GM19035 (cell line): ENCODE results near the gene PLXNA2.

Source experiments
- ATAC-seq: cut with Tn5 transposase; IDR thresholded peaks from one replicate; pipeline ENCODE4 v1.9.1; 2021; ENCODE audit not compliant: unreplicated experiment

PLXNA2 gene

DNA sequence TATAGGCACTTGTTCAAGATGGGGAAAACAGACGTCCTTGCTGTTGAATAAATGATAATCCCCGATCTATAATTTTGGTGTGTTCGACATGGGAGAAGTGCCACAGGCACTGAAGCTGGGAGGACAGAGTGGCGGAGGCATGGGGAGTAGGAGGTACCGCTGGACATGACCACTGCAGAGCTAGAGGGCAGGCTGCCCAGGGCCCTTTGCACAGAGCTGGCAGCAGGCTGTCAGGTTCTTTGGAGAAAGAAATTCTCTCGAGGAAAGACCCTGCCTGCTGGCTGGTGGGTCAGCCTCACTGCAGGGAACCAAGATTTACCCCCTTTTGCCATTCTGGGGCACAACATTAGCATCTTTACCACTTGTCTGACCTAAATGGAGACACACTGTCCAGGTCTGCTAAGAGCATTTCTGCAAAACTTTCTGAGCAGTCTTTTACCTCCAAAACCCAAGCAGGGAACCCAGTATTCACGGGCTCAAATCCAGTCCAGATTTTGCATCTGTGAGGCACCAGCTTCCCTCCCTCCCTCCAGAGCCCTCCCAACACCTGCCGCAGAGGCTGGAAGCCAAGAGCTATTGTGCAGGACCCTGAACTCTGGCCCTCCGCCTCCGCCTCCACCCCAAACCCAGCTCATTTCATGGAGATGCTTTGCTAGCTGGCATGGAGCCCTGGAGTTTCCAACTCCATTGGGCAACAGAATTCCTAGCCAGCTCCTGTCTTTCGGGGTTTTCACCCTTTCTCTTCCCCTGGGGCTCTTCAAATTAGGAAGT is 142.3 kb downstream of the PLXNA2 start:
- no peak for ATAC-seq

GRCh38 chr1:208100906-208101305 is 143.3 kb downstream of the PLXNA2 start:
- no peak for ATAC-seq

DNA sequence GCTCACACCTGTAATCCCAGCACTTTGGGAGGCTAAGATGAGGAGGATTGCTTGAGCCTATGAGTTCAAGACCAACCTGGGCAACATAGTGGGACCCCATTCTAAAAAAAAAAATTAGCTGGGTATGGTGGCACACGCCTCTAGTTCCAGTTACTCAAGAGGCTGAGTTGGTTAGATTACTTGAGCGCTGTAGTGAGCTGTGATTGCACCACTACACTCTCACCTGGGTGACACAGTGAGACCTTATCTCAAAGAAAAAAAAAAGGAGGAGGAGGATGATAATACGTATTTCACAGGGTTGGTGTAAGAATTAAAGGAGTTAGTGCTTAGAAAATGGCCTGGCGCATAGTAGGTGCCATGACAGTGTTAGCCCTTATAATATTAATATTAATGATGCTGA is 144.1 kb downstream of the PLXNA2 start:
- ATAC-seq = no peak

GRCh38 chr1:208098773-208099172 is 145.4 kb downstream of the PLXNA2 start:
- no peak for ATAC-seq

DNA sequence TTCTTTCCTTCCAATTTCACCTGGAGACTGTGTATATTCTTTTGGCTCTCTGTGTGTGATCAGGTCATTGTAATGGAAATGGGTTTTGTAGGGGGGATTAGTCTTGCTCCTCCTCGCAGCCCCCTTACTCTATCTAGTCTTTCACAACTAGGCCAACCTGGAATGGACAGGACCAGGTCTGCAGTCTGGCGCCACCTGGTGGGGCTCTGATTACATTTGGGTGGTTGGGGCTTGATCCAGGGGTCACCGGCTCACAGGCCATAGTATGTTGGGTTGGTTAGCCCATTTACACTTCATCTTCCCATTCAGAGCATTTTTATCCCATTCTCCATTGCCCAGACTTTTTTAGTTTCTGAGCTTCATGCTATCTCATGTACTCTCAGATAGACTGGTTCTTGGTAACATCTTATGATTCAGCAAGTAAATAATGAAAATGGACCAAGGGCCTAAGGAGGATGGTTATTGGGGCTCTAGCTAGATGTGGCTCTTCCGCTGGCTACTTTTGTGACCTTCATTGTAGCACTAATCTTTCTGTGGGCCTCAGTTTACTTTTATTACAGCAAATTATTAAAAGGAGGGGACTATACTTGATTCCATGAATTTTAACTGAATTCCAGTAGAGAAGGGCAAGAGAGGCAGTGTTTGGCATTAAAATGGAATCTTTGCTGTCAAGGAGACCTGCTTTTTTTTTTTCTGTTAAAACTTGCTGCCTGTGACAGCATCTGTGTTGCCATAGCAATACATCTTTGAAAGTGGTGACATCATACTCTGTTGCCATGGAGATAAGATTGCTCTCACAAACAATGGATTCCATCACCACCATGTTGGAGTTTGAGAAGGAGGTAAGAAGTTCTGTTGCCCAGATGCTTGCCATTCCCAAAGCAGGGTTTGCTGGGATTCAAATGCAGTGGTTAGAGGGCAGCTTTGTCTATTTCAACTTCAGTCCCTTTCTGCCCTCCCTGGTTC is 150.1 kb downstream of the PLXNA2 start:
- peak; percentile 60 for ATAC-seq

DNA sequence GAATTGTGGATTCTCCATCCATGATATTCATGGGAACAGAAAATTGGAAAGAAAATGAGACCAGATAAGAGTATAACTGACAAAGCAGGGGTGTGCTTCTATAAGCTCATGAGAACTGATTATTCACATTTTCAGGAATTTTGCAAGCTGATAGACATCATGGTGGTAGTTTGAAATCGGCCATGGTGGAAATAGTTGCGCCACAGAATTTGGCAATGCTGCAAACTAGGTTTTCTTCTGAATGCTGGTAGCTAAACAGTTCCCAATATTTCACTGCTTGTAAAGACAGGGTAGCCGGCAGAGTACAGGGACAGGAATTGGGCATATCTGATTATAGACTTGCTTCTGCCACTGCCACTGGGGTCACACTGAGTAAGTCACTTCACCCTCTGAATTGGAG is 151.1 kb downstream of the PLXNA2 start:
- no peak for ATAC-seq

DNA sequence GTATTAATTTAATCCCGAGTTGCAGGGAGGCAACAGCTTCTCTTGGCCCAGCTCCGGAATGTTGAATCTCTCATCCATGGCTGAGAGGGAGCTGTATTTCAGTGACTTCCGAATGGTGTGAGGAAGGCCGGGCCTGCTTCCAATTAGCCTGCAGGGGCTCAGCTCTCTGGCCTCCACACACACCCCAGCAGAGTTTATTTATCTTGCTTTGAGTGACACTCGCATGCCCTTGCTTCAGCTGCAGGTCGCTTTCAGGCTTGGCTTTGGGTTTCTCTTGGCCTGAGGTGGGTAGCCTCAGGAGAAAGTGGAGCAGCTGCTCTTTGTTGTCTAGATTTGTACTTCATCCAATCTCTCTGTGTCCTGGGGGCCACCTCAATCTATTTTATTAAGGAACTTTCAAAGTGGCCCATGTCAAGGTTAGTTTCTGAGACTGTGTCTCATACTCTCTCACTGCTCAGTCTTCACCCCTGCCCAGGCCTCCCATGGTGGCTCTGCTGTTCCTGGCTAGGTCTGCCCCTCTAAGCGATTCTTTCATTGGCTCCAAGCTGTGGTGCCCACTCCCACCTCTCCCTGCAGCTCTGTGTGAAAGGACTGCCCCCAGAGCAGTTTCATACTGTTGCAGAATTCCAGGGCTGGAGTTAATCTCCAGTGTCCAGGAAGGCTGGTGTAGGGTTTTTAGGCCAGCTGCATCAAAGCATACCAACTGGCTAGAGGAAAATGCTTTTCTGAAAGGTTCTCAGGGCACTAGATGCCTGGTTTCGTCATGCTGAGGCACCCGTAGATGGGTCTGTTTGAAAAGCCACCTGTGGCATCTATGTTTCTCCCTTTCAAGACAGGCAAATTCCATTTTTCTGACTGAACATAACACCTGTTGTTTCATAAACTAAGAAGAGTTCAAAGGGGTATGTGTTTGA is 153.5 kb downstream of the PLXNA2 start:
- ATAC-seq = no peak

- no peak for ATAC-seq
These were observed 154.3 kb downstream of the PLXNA2 start for GRCh38 chr1:208089761-208090370.

DNA sequence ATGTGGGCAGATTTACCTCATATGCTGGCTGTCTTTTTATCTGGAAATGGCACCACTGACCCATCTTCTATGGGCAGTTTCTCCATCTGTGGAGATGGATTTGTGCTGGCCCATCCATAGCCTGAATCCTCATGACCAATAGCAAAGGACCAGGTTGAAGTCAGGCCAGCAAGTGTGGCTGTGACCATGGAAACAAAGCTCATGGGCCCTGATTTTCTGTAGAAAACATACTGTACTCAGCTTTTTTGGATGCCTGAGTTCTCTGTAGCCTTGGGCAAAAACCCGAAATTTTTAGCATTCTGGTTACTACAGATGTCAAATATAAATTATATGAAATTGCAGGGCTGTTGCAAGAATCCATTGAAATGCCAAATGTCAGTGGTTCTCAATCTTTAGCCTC is 155.0 kb downstream of the PLXNA2 start:
- ATAC-seq = no peak

DNA sequence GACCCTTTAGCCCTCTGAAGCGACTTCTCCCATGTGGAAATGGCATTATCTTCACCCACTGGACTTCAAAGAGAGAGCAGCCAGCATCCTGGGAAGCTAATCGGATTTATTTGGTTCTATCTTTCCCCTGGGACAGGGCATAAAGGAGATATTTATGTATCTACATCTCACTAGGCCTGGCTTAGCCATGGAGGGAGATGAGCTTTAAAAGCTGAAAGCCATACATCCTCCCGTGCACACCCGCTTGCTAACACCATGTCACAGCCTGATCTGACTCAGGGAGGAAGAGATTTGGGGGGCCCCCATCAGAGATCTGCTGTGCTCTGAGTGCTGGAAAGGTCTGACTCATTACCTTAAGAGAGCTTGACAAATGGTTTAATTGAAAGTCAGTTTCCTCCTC is 155.9 kb downstream of the PLXNA2 start:
- no peak for ATAC-seq

DNA sequence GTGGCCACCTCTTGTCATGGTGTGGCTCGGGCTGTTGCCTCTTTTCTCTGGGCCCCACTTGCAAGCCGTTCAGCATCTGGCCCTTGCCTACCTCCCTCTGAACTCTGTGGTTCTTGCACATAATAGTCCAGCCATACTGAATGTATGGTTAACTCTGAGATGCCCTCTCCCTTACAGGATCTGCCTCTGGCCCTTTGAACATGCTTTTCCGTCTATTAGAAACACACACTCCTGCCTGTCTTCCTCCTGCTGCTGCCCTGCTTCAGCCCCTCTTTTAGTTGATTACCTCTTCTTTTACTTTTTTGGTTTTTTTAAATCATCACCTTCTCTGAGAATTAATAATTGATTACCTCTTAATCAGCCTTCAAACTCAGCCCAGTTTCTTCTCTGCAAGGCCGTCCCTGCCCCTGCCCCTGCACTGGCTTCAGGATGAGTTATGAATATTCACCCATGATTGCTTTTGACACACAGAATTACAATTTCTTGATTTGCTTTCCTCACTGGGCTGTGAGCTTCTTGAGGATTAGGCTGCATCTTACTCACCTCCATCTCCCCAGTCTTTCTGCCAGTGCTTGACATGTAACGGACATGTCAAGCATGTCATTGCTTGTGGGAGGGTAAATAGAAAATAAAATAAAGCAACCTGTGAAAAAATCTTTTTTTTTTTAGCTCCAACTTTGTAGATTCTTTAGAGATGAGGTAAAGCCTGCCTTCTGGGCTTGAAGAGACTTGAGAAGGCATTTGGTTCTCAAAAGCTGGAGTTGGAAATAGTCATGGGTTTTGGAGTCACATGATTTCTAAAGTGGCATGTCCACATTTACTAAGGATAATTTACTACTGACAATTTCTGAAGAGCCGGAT is 158.3 kb downstream of the PLXNA2 start:
- no peak for ATAC-seq

DNA sequence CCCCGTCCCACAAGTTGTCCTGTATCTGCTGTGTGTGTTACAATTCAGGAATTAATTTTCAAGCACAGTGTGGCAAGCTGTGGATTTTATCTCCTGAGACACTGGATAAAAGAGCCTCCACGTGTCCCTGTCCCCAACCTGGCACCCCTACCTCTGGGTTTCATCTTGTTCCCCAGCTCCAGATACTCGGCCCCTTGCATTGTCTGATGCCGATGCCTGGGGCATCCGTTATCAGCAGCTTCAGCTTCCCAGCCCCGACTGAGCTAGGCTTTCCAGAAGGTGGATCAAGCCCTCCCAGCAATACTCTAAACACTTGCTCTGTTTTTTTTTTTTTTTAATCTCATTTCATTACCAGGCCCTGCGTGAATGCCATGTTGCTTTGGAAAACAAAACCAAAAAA is 159.4 kb downstream of the PLXNA2 start:
- no peak for ATAC-seq

- no peak for ATAC-seq
These were observed 160.0 kb downstream of the PLXNA2 start for GRCh38 chr1:208084220-208084619.

DNA sequence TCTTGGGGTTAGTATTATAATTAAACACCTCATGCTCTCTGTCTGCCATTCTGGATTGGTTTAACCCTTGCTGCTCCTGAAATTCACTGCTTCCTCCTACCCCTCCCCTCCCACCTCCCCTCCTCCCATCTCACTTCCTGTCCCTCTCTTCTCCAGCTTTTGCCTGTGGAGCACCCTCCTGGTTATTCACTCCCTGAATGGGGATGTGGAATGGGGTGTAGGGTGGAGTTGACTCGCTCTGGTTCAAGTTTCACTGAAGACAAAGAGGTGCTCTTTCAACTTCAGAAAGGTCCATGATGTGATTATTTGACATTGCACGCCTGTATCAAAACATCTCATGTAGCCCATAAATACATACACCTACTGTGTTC is 160.5 kb downstream of the PLXNA2 start:
- ATAC-seq = no peak

- ATAC-seq = no peak
These were observed 161.0 kb downstream of the PLXNA2 start for GRCh38 chr1:208083016-208083714.

- ATAC-seq = no peak
These were observed 162.2 kb downstream of the PLXNA2 start for GRCh38 chr1:208081972-208082371.

- no peak for ATAC-seq
These were observed 163.5 kb downstream of the PLXNA2 start for GRCh38 chr1:208080396-208081286.

GRCh38 chr1:208079161-208079560 is 165.0 kb downstream of the PLXNA2 start:
- no peak for ATAC-seq
